Ishikawa (cell line): ENCODE measurements around the gene PRSS22.

Experiments
- CEBPB ChIP-seq: IDR thresholded peaks from 2 replicates; pipeline ENCODE4 v1.6.1; 2012
- EGR1 ChIP-seq: IDR thresholded peaks from 2 replicates; pipeline ENCODE4 v1.6.1; 2012
- EP300 ChIP-seq: IDR thresholded peaks from 2 replicates; pipeline ENCODE4 v1.6.1; 2012; ENCODE audit warnings: borderline replicate concordance
- FOXM1 ChIP-seq: IDR thresholded peaks from 2 replicates; pipeline ENCODE4 v1.6.1; 2012; ENCODE audit warnings: low read depth, borderline replicate concordance
- NFIC ChIP-seq: IDR thresholded peaks from 2 replicates; pipeline ENCODE4 v1.6.1; 2012
- RAD21 ChIP-seq: IDR thresholded peaks from 2 replicates; pipeline ENCODE4 v1.6.1; 2012; ENCODE audit warnings: low read depth
- YY1 ChIP-seq: IDR thresholded peaks from 2 replicates; pipeline ENCODE4 v1.6.1; 2012; ENCODE audit warnings: low read depth
- TF ChIP-seq, protein P1 (sequence below): IDR thresholded peaks from 2 replicates; pipeline ENCODE4 v1.6.1; 2012
- TF ChIP-seq, protein P2 (sequence below): IDR thresholded peaks from 2 replicates; pipeline ENCODE4 v1.6.1; 2012; ENCODE audit warnings: low read depth, mild to moderate bottlenecking

DNA sequence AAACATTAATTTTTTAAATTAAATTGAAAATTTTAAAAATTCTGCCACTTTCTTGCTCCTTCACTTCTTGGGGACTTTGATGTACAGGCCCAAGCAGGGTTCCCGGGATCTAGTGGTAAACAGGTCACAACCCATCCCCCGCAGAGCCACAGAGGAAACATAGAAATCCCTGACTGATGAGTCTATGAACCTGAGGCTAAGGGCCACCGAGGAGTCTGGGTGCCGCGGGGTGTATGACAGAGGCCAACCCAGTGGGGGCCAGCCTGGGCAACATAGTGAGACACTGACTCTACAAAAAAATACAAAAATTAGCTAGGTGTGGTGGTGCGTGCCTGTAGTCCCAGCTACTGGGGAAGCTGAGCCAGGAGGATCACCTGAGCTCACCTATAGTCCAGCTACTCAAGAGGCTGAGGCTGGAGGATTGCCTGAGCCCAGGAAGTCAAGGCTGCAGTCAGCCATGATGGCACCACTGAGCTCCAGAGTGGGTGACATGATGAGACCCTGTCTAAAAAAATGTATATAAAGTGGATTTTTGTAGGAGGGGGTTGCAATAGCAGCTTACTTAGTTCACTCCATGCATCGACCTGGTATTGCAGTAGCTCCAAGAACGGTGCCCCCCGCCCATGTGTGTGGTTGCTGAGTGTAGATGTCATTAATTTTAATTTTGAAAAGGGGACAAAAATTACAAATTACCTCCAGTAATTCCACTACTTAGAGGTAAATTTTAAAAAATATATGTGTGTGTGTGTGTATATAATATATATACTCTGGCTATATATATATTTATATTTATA, 44.6 kb upstream of the PRSS22 start:
- TF ChIP-seq, protein P1, sequence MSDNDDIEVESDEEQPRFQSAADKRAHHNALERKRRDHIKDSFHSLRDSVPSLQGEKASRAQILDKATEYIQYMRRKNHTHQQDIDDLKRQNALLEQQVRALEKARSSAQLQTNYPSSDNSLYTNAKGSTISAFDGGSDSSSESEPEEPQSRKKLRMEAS, result no peak
- TF ChIP-seq CEBPB, result no peak
- no peak for TF ChIP-seq RAD21
- no peak for TF ChIP-seq NFIC
- no peak for TF ChIP-seq EP300
- TF ChIP-seq, protein P2, sequence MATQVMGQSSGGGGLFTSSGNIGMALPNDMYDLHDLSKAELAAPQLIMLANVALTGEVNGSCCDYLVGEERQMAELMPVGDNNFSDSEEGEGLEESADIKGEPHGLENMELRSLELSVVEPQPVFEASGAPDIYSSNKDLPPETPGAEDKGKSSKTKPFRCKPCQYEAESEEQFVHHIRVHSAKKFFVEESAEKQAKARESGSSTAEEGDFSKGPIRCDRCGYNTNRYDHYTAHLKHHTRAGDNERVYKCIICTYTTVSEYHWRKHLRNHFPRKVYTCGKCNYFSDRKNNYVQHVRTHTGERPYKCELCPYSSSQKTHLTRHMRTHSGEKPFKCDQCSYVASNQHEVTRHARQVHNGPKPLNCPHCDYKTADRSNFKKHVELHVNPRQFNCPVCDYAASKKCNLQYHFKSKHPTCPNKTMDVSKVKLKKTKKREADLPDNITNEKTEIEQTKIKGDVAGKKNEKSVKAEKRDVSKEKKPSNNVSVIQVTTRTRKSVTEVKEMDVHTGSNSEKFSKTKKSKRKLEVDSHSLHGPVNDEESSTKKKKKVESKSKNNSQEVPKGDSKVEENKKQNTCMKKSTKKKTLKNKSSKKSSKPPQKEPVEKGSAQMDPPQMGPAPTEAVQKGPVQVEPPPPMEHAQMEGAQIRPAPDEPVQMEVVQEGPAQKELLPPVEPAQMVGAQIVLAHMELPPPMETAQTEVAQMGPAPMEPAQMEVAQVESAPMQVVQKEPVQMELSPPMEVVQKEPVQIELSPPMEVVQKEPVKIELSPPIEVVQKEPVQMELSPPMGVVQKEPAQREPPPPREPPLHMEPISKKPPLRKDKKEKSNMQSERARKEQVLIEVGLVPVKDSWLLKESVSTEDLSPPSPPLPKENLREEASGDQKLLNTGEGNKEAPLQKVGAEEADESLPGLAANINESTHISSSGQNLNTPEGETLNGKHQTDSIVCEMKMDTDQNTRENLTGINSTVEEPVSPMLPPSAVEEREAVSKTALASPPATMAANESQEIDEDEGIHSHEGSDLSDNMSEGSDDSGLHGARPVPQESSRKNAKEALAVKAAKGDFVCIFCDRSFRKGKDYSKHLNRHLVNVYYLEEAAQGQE, result no peak
- no peak for TF ChIP-seq YY1
- no peak for TF ChIP-seq EGR1
- TF ChIP-seq FOXM1, result no peak
